HG02938 (cell line): ENCODE data around the gene THPO.
"Not testable (repeated sequence)": the region's sequence is repeated elsewhere in the genome, so short reads cannot be mapped to it uniquely, and the experiment has no call there.

ENCODE experiments used
- ATAC-seq: cut with Tn5 transposase; IDR thresholded peaks from one replicate; pipeline ENCODE4 v1.9.1; 2021; ENCODE audit warnings: mild to moderate bottlenecking, moderate library complexity; ENCODE audit not compliant: unreplicated experiment

The THPO gene

GRCh38 chr3:184352149-184352785 lies 25.7 kb downstream of the THPO start:
- ATAC-seq, result no peak

DNA sequence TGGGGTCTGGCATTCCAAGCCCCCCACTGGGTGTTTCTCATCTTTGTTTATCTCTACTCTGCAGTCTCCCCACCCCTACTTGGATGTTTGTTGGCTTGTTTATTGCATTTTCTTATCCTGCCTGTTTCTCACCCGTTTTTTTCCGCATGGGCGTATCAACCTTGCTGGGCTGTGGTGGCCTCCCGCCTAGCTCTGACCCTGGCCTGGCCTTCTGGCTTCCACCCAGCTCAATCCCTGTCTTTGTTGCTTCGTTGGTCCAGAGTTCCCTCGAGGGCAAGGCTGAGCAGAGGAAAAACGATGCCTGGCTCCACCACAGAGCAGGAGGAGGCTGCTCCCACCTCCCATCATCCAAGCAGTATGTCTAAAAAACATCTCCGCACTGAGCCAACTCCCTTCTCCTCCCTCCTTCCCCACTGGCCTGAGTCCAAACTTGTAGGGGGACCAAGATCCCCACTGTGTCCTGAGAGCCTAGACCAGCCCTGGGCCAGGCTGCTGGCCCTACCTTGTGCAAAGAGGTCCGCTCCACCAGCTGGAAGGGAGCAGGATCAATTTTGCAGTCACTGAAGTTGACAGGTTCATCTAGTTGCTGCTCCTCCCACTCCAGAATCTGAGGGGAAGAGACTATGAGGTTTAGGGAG lies 26.4 kb downstream of the THPO start:
- ATAC-seq, result no peak

GRCh38 chr3:184350618-184351017 lies 27.4 kb downstream of the THPO start:
- ATAC-seq, result no peak

GRCh38 chr3:184349563-184350470 lies 28.2 kb downstream of the THPO start:
- no peak for ATAC-seq

GRCh38 chr3:184348057-184348382 lies 30.0 kb downstream of the THPO start:
- ATAC-seq, result no peak

DNA sequence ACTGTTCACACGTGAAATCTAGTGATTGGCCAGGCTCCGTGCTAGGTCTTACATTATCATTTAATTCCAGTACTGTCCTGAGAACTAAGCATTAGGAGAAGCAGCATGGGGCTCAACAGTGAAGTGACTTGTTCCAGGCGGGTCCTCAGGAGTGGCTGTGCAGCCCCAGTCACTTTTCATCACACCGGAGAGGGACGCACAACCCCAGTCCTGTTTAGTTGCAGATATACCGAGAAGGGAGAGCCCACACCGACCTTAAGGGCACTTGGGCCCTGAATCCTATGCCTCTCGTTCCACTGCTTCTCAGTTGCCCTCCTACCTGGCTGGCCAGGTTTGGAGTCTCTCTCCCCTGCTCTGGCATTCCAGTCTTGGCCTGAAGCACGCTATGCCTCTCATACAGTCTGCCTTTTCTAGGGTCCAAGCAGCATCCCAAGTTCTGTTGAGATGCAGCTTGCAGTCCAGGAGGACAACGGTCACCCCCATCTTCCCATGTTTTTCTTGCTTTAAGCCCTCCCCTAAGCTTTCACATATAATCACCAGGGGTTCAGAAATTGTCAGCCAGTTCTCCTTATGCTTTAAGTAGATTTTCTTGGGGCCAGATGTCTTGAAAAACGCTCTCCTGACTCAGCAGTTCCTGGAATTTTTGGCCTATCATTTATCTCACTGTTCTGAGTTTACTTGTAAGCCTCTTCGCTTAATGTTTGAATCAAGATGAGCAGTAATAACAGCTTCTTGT lies 30.5 kb downstream of the THPO start:
- ATAC-seq, result no peak

GRCh38 chr3:184346480-184347190 lies 31.4 kb downstream of the THPO start:
- no peak for ATAC-seq

DNA sequence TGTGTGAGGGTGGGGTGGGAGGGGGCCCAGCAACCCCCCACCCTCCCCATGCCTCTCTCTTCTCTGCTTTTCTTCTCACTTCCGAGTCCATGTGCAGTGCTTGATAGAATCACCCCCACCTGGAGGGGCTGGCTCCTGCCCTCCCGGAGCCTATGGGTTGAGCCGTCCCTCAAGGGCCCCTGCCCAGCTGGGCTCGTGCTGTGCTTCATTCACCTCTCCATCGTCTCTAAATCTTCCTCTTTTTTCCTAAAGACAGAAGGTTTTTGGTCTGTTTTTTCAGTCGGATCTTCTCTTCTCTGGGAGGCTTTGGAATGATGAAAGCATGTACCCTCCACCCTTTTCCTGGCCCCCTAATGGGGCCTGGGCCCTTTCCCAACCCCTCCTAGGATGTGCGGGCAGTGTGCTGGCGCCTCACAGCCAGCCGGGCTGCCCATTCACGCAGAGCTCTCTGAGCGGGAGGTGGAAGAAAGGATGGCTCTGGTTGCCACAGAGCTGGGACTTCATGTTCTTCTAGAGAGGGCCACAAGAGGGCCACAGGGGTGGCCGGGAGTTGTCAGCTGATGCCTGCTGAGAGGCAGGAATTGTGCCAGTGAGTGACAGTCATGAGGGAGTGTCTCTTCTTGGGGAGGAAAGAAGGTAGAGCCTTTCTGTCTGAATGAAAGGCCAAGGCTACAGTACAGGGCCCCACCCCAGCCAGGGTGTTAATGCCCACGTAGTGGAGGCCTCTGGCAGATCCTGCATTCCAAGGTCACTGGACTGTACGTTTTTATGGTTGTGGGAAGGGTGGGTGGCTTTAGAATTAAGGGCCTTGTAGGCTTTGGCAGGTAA lies 32.5 kb downstream of the THPO start:
- no peak for ATAC-seq

- ATAC-seq, result no peak
These were observed 33.3 kb downstream of the THPO start for GRCh38 chr3:184344579-184345316.

GRCh38 chr3:184343200-184343876 lies 34.7 kb downstream of the THPO start:
- no peak for ATAC-seq

DNA sequence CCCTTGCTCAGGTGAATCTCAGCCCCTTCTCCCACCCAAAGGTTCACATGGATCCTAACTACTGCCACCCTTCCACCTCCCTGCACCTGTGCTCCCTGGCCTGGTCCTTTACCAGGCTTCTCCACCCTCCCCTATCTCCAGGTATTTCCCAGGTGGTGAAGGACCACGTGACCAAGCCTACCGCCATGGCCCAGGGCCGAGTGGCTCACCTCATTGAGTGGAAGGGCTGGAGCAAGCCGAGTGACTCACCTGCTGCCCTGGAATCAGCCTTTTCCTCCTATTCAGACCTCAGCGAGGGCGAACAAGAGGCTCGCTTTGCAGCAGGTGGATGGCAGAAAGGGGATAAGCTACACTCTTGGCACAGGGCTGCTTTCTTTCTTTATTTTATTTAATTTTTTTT lies 36.1 kb downstream of the THPO start:
- no peak for ATAC-seq

DNA sequence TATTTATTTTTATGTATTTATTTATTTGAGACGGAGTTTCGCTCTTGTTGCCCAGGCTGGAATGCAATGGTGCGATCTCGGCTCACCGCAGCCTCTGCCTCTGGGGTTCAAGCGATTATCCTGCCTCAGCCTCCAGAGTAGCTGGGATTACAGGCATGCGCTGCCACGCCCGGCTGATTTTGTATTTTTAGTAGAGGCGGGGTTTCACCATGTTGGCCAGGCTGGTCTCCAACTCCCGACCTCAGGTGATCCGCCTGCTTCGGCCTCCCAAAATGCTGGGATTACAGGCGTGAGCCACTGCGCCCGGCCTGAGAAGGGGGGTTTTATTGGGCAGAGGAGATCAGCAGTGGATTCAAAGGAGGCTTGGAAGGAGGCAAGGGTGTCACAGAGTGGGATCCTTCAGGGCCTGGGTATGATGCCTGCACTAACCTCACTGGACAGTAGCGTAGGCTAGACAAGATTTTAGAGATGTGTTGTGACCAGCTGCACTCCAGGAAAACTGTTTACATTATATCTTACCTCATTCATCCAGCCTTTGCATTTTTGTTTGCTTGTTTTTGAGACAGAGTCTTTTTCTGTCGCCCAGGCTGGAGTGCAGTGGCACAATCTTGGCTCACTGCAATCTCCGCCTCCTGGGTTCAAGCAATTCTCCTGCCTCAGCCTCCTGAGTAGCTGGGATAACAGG lies 38.4 kb downstream of the THPO start:
- ATAC-seq, result not testable (repeated sequence)

DNA sequence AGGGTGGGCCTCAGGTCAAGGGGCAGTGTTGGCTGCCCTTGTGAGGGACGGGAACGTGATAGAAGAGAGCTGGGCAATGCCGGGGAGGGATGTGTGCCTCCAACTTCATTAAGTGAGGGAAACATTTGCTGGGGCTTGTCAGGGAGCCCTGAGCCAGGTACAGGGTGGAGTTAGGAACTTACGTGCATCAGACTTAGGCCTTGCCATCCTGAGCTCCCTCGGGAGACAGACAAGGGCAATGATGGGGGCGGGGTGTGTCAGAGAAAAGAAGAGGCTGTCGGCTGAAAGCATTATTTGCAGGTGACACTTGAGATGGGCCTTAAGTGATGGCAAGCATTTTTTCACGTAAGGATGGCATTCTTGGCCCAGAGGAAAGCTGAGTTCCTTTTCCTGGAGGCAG lies 39.0 kb downstream of the THPO start:
- ATAC-seq, result no peak

DNA sequence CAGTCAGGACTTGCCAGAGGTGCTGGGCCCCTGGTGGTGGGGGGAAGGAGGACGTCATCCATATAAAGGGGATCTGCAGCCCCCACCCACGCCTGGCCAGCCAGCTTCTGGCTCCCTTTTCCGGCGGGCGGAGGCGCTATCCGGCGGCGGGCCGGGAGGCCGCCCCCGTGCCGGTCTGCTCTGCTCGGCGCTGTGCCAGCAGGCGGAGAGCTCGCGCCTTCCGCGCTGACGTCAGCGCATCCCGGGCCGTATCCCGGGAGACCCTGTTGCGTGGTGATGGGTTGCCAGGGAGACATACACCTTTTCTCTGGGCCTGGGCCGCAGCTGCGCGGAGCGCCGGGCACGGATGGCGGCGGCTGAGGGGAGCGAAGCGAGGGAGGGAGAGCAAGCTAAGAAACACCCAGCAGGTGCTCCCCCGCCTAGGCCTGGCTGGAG lies 39.5 kb downstream of the THPO start:
- no peak for ATAC-seq

- ATAC-seq, result no peak
These were observed 40.0 kb downstream of the THPO start for GRCh38 chr3:184337981-184338380.

DNA sequence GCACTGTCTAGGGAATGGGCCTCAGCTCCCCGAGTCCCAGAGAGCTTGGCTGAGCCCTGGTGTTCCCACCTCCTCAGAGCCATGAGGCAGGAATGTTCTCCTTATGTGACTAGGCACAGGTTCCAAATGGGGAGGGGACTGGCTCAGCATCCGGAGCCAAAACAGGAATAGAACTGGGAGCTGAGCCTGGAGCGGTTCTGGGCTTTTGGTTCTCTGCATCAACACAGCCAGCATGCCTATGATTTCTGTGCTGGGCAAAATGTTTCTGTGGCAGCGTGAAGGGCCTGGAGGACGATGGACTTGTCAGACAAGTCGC lies 40.6 kb downstream of the THPO start, which contains the start of gene FAM131A:
Gene FAM131A, plus strand, starts transcription at position 202 of the 316 bp plus-strand sequence. Its CDS starts 31 bp downstream, at position 233.
- ATAC-seq, result no peak

DNA sequence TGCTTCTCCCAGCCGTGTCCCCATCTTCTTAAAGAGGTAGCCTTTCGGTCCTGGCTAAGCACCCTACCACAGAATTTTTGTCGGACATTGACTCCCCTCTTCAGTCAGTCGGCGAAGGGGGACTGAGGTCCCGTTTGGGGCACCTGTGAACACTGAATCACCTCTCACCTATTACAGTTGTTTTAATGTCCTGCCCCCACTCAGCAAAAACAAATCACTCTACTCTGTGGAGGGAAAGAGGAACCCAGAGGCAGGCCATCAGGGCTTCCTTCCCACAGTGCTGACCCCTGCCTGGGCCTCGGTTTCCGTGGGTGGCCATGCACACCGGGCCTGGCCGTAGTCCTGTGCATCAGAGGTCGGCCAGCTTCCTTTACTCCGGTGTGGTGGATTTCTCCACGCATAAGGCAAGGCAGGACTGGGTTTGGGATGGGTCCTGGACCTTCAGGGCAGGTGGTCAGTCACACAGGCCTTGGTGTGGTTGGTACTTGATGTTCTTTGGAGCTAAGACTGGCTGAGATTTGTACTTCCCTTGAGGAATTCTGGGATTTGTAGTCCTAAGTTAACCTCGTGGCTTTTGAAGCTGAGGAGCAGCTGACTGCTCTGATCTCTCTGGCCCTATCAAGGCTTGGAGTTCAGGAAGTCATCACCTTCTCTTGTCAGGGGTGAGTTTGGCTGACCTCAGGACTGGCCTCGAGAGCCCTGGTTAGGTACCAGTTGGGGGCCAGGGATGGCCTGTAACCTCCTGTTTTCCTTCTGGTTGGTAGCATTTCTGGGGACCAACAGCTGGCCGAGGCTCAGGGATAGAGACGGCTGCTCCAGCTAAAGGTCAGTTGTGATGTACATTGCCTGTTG lies 41.2 kb downstream of the THPO start:
- ATAC-seq, result no peak
